Esophagus muscularis mucosa (tissue), 4 donors: ENCODE data around the gene SH2D6. TPM values are rescaled to one million over a fixed set of nuclear protein-coding genes. Genes with fewer than 3 reads are reported as not detected.

ENCODE experiments used
- DNase-seq: peaks from one replicate; pipeline ENCODE4 v3.0.0-alpha.2; 2017; ENCODE audit errors: extremely low spot score
- H3K27ac ChIP-seq, 4 donors: fragments of 200-600 bp; sonication (generic); replicated peaks in 1 of 4; 1 replicate in 3 of 4; 2 replicates in 1 of 4; pipeline ENCODE4 v1.5.1; 2016 to 2019; ENCODE audit warnings: mild to moderate bottlenecking in 1 of 4
- H3K27me3 ChIP-seq, 4 donors: fragments of 200-600 bp; sonication (generic); one replicate each; pipeline versions ENCODE4 v1.5.1 to v1.6.0; 2016 to 2019
- H3K36me3 ChIP-seq, 4 donors: fragments of 200-600 bp; sonication (generic); one replicate each; pipeline ENCODE4 v1.5.1; 2016 to 2019
- H3K4me1 ChIP-seq, 4 donors: fragments of 200-600 bp; sonication (generic); one replicate each; pipeline ENCODE4 v1.5.1; 2016 to 2019
- H3K4me3 ChIP-seq, 4 donors: fragments of 200-600 bp; sonication (generic); 1 replicate in 2 of 4; 2 replicates in 2 of 4; pipeline ENCODE4 v1.5.1; 2016 to 2019; ENCODE audit warnings: mild to moderate bottlenecking in 4 of 4, moderate library complexity in 1 of 4
- H3K9me3 ChIP-seq, 4 donors: fragments of 200-600 bp; sonication (generic); 1 replicate in 3 of 4; 2 replicates in 1 of 4; pipeline ENCODE4 v1.5.1; 2016 to 2019
- CTCF ChIP-seq, 3 experiments: fragments of 200-600 bp in 2 of 3; fragments of 450-650 bp in 1 of 3; sonication (generic) in 2 of 3; IDR thresholded peaks; one replicate each; pipeline ENCODE4 v1.5.1; 2017 to 2019; ENCODE audit warnings: antibody characterized with exemption in 3 of 3, mild to moderate bottlenecking in 2 of 3, moderate library complexity in 1 of 3
- EP300 ChIP-seq: sonication (generic); formaldehyde crosslinking; IDR thresholded peaks from one replicate; pipeline ENCODE4 v1.6.1; 2017; ENCODE audit warnings: antibody characterized with exemption
- POLR2A ChIP-seq: fragments of 450-650 bp; IDR thresholded peaks from one replicate; pipeline ENCODE4 v1.6.1; 2017; ENCODE audit warnings: antibody characterized with exemption, moderate library complexity, mild to moderate bottlenecking, low read depth
- POLR2AphosphoS5 ChIP-seq, 2 donors: sonication (generic); formaldehyde crosslinking; IDR thresholded peaks; one replicate each; pipeline ENCODE4 v1.6.1; 2017; ENCODE audit warnings: antibody characterized with exemption in 2 of 2
- WGBS: methylation state at CpG from one replicate; pipeline ENCODE4 v1.1.5; 2018; 5-methylcytosine and 5-hydroxymethylcytosine counted together
- intact Hi-C: fragments of 100-400 bp; cut with DNase I; formaldehyde crosslinking; loops from one replicate; pipeline ENCODE4 v1.15.1; 2023
- total RNA-seq, 4 donors: library from RNA; depleted of rRNA; stranded (reverse); fragments of >200 nt; gene quantifications; one replicate each; pipeline versions ENCODE4 v1.1.0 to v1.2.1, GENCODE V29; 2016

Gene SH2D6
- total RNA-seq, 4 donors from 2014 or later, result not detected

GRCh38 chr2:85405201-85406059 is 13.1 kb upstream of the SH2D6 start:
- intact Hi-C loops, result no loop called here
- H3K27me3 ChIP-seq, result no peaks in the 10 kb centered on the region
- H3K9me3 ChIP-seq, result peaks cover 0 to 5% (median 0%) of the 10 kb centered on the region in 4 donors
- peak overlapping the region in 1 of 4 donors; percentile 44 for H3K27ac ChIP-seq
- DNase-seq, result no peak
- WGBS, result 65% methylated on average over 15 of the region's 15 CpGs
- no peak overlapping the region for H3K4me3 ChIP-seq
- TF ChIP-seq EP300, result no peak
- TF ChIP-seq POLR2AphosphoS5 (IDR thresholded peaks at IDR 0.05), result peak in 1 of 2 donors; percentile 33
- H3K4me1 ChIP-seq, result peaks cover 0 to 24% (median 18%) of the 10 kb centered on the region in 4 donors
- H3K36me3 ChIP-seq, result peaks cover 0 to 9% (median 0%) of the 10 kb centered on the region in 4 donors

- 55% methylated on average over 10 of the region's 12 CpGs for WGBS
- H3K4me1 ChIP-seq, result peaks cover 5 to 44% (median 35%) of the 10 kb centered on the region in 4 donors
- peaks cover 0 to 3% (median 0%) of the 10 kb centered on the region in 4 donors for H3K27me3 ChIP-seq
- intact Hi-C loops, result no loop called here
- no peaks in the 10 kb centered on the region for H3K9me3 ChIP-seq
- no peaks in the 10 kb centered on the region for H3K36me3 ChIP-seq
- peak within 1 kb of the TSS in 3 of 4 donors; percentile 33 to 45 (median 44) for H3K27ac ChIP-seq
- no peak for DNase-seq
- TF ChIP-seq POLR2A (no peak), EP300 (no peak), POLR2AphosphoS5 (IDR thresholded peaks at IDR 0.05) (no peak), CTCF (IDR thresholded peaks at IDR 0.05) (no peak)
- H3K4me3 ChIP-seq, result peak within 1 kb of the TSS; percentile 9 to 43 (median 20)
These were observed 8.5 kb upstream of the SH2D6 start, which contains the start of gene CAPG for GRCh38 chr2:85409845-85410583. Gene CAPG, minus strand, starts transcription at chr2:85410366. Its CDS starts 8,221 bp downstream, at chr2:85402145.

GRCh38 chr2:85410584-85411404 is 7.7 kb upstream of the SH2D6 start:
- Histone ChIP-seq H3K27ac (peak overlapping the region in 3 of 4 donors; percentile 33 to 45 (median 44)), H3K9me3 (no peaks in the 10 kb centered on the region), H3K4me3 (peak overlapping the region in 1 of 4 donors; percentile 9), H3K4me1 (peaks cover 5 to 44% (median 35%) of the 10 kb centered on the region in 4 donors), H3K27me3 (peaks cover 0 to 3% (median 0%) of the 10 kb centered on the region in 4 donors), H3K36me3 (no peaks in the 10 kb centered on the region)
- intact Hi-C loops, result no loop called here
- TF ChIP-seq EP300 (no peak), CTCF (IDR thresholded peaks at IDR 0.05) (no peak), POLR2A (no peak), POLR2AphosphoS5 (IDR thresholded peaks at IDR 0.05) (no peak)
- WGBS, result 79% methylated on average over 13 of the region's 13 CpGs
- no peak for DNase-seq

- Histone ChIP-seq H3K27ac (no peak overlapping the region), H3K4me1 (peaks cover 5 to 44% (median 35%) of the 10 kb centered on the region in 4 donors), H3K9me3 (no peaks in the 10 kb centered on the region), H3K36me3 (no peaks in the 10 kb centered on the region), H3K4me3 (no peak overlapping the region), H3K27me3 (peaks cover 0 to 3% (median 0%) of the 10 kb centered on the region in 4 donors)
- no peak for TF ChIP-seq EP300
- no peak for TF ChIP-seq POLR2AphosphoS5 (IDR thresholded peaks at IDR 0.05)
- TF ChIP-seq CTCF (IDR thresholded peaks at IDR 0.05), result no peak
- TF ChIP-seq POLR2A, result no peak
- WGBS, result 93% methylated on average over 5 of the region's 5 CpGs
- intact Hi-C loops, result no loop called here
- DNase-seq, result no peak
These were observed 7.1 kb upstream of the SH2D6 start for GRCh38 chr2:85411405-85411748.
